Ectodermal cell (in vitro differentiated cells): Measurements from ENCODE around the gene ISG20.

Experiments used
- H3K27ac ChIP-seq: 2 replicates; pipeline ENCODE4 v1.7.0; 2013; ENCODE audit warnings: mild to moderate bottlenecking, low read depth, low read length; ENCODE audit not compliant: insufficient read depth, poor library complexity, severe bottlenecking
- H3K27me3 ChIP-seq: 2 replicates; pipeline ENCODE4 v1.7.0; 2013; ENCODE audit warnings: mild to moderate bottlenecking, low read length; ENCODE audit not compliant: insufficient read depth, control insufficient read depth, poor library complexity, severe bottlenecking
- H3K36me3 ChIP-seq: one replicate; pipeline ENCODE4 v1.7.0; 2013; ENCODE audit warnings: low read length; ENCODE audit not compliant: control insufficient read depth, insufficient read depth
- H3K4me1 ChIP-seq: one replicate; pipeline ENCODE4 v1.7.0; 2013; ENCODE audit warnings: low read length; ENCODE audit not compliant: control insufficient read depth, insufficient read depth
- H3K4me3 ChIP-seq: 2 replicates; pipeline ENCODE4 v1.7.0; 2013; ENCODE audit warnings: low read depth, low read length, control low read depth; ENCODE audit not compliant: insufficient read depth
- H3K9me3 ChIP-seq: 2 replicates; pipeline ENCODE4 v1.7.0; 2013; ENCODE audit warnings: mild to moderate bottlenecking, low read length, moderate library complexity; ENCODE audit not compliant: control insufficient read depth
- WGBS, 2 experiments: methylation state at CpG; one replicate each; pipeline ENCODE4 v1.1.7; 2013; ENCODE audit warnings: missing lambda C conversion rate in 2 of 2; 5-methylcytosine and 5-hydroxymethylcytosine counted together

The ISG20 gene

DNA sequence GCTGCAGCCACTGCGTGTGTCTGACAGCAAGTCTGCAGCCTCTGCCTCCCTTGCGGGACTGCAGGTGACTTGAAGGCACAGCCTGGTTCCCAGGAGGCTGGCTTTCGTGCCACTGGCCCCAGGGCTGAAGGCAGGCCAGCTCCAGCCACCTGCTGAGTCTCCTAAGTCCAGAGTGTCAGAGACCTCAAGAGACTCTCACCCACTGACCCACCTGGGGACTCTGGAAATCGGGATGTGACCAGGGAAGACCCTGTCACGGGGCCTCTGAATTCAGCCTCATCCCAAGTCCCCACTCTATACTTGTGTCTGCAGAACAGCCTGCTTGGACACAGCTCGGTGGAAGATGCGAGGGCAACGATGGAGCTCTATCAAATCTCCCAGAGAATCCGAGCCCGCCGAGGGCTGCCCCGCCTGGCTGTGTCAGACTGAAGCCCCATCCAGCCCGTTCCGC lies 16.3 kb downstream of the ISG20 start:
- H3K4me3 ChIP-seq = no peak overlapping the region
- no peaks in the 10 kb centered on the region for H3K9me3 ChIP-seq
- H3K27me3 ChIP-seq = no peaks in the 10 kb centered on the region
- no peaks in the 10 kb centered on the region for H3K4me1 ChIP-seq
- H3K36me3 ChIP-seq = no peaks in the 10 kb centered on the region
- H3K27ac ChIP-seq = no peak overlapping the region
- 87 to 91% methylated on average over 14 of the region's 14 CpGs for WGBS, 2 experiments

DNA sequence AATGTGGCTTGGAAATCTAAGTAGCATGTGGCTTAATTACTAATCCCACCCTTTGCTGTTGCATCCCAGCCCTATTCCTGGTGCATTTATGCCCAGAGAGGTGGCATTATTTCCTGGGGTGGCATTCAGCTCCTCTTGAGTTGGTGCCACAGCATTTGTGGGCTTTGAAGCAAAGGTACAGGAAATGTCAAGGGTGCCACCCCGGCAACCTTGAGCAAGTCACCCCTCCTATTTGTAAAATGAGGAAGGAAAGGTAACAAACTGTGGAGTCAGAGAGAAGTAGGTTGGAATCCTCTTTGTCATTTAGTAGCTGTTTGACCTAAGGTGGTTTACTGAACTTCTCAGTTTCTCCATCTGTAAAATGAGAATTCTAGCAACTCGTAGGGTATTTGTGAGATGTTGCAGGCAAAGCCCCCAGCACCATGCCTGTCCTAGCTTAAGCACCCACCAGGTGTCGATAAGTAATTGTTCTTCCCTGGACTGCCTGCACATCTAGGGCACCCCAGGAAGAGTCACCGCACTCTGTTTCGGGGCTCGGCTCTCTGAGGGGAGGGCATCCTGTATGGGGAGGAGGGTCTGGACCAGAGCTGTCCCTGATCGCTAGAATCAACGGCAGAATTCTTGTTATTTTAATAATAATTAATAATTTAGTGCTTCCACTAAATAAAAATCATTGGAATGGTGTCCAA lies 17.1 kb downstream of the ISG20 start:
- H3K27ac ChIP-seq = no peak overlapping the region
- H3K36me3 ChIP-seq = no peaks in the 10 kb centered on the region
- H3K4me3 ChIP-seq = no peak overlapping the region
- no peaks in the 10 kb centered on the region for H3K9me3 ChIP-seq
- H3K27me3 ChIP-seq = no peaks in the 10 kb centered on the region
- no peaks in the 10 kb centered on the region for H3K4me1 ChIP-seq
- 93 to 94% methylated on average over 6 to 7 of the region's 8 CpGs for WGBS, 2 experiments

DNA sequence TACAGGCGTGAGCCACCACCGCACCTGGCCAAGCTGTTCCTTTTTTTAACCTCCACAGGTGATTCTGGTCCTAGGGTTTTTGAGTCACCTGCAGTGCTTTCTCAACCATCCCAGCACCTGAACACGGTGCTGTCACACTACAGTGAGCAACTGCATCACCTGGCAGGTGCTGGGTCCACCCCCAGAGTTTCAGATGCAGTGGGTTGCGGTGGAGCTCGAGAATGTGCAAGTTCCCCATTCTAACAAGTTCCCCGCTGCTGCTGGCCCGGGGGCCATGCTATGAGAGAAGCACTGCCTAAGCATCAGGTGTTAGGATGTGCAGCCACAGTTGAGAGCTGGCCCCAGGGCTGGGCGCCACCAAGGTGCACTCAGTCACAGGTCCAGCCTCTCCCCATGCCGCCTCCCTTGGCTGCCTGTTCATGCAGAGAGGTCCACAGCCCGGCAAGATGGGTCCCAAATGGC lies 18.0 kb downstream of the ISG20 start:
- Histone ChIP-seq H3K27ac (no peak overlapping the region), H3K4me1 (no peaks in the 10 kb centered on the region), H3K36me3 (no peaks in the 10 kb centered on the region), H3K27me3 (no peaks in the 10 kb centered on the region), H3K9me3 (no peaks in the 10 kb centered on the region), H3K4me3 (no peak overlapping the region)
- WGBS, 2 experiments = 85 to 89% methylated on average over 10 of the region's 10 CpGs

- 38 to 46% methylated on average over 13 of the region's 13 CpGs for WGBS, 2 experiments
- Histone ChIP-seq H3K36me3 (no peaks in the 10 kb centered on the region), H3K4me3 (no peak overlapping the region), H3K27ac (no peak overlapping the region), H3K27me3 (no peaks in the 10 kb centered on the region), H3K9me3 (no peaks in the 10 kb centered on the region), H3K4me1 (no peaks in the 10 kb centered on the region)
Observed at GRCh38 chr15:88657326-88658069, 18.7 kb downstream of the ISG20 start.

GRCh38 chr15:88658070-88658965 lies 19.5 kb downstream of the ISG20 start:
- Histone ChIP-seq H3K4me3 (no peak overlapping the region), H3K4me1 (no peaks in the 10 kb centered on the region), H3K36me3 (no peaks in the 10 kb centered on the region), H3K27ac (no peak overlapping the region), H3K27me3 (no peaks in the 10 kb centered on the region), H3K9me3 (no peaks in the 10 kb centered on the region)
- WGBS, 2 experiments = 90 to 91% methylated on average over 13 of the region's 13 CpGs

GRCh38 chr15:88658972-88659931 lies 20.4 kb downstream of the ISG20 start:
- H3K4me1 ChIP-seq = no peaks in the 10 kb centered on the region
- H3K4me3 ChIP-seq = no peak overlapping the region
- no peaks in the 10 kb centered on the region for H3K27me3 ChIP-seq
- WGBS, 2 experiments = 86% methylated on average over 18 of the region's 18 CpGs
- no peaks in the 10 kb centered on the region for H3K36me3 ChIP-seq
- H3K27ac ChIP-seq = no peak overlapping the region
- no peaks in the 10 kb centered on the region for H3K9me3 ChIP-seq

GRCh38 chr15:88661041-88661700 lies 22.4 kb downstream of the ISG20 start:
- no peak overlapping the region for H3K27ac ChIP-seq
- H3K9me3 ChIP-seq = no peaks in the 10 kb centered on the region
- H3K27me3 ChIP-seq = no peaks in the 10 kb centered on the region
- no peak overlapping the region for H3K4me3 ChIP-seq
- no peaks in the 10 kb centered on the region for H3K36me3 ChIP-seq
- no peaks in the 10 kb centered on the region for H3K4me1 ChIP-seq

- no peak overlapping the region for H3K4me3 ChIP-seq
- H3K27ac ChIP-seq = no peak overlapping the region
- H3K36me3 ChIP-seq = no peaks in the 10 kb centered on the region
- no peaks in the 10 kb centered on the region for H3K9me3 ChIP-seq
- 90 to 98% methylated on average over 3 of the region's 4 CpGs for WGBS, 2 experiments
- H3K4me1 ChIP-seq = no peaks in the 10 kb centered on the region
- H3K27me3 ChIP-seq = no peaks in the 10 kb centered on the region
Observed at GRCh38 chr15:88661761-88662556, 23.1 kb downstream of the ISG20 start.
